Hepatocyte (in vitro differentiated cells): Measurements from ENCODE around the gene NOL12.

Experiments
- EZH2 ChIP-seq: fragments of 200-600 bp; sonication (generic); IDR thresholded peaks from 2 replicates; pipeline ENCODE4 v1.6.1; 2016; ENCODE audit warnings: antibody characterized with exemption, mild to moderate bottlenecking, borderline replicate concordance
- EZH2phosphoT487 ChIP-seq: fragments of 200-600 bp; sonication (generic); IDR thresholded peaks from one replicate; pipeline ENCODE4 v1.6.1; 2018; ENCODE audit warnings: antibody characterized with exemption, mild to moderate bottlenecking, low read depth, moderate library complexity; ENCODE audit not compliant: unreplicated experiment, severe bottlenecking
- TF ChIP-seq, protein P1 (sequence below): fragments of 200-600 bp; sonication (generic); IDR thresholded peaks from 2 replicates; pipeline ENCODE4 v1.5.1; 2016; ENCODE audit warnings: antibody characterized with exemption, mild to moderate bottlenecking; ENCODE audit not compliant: poor library complexity

DNA sequence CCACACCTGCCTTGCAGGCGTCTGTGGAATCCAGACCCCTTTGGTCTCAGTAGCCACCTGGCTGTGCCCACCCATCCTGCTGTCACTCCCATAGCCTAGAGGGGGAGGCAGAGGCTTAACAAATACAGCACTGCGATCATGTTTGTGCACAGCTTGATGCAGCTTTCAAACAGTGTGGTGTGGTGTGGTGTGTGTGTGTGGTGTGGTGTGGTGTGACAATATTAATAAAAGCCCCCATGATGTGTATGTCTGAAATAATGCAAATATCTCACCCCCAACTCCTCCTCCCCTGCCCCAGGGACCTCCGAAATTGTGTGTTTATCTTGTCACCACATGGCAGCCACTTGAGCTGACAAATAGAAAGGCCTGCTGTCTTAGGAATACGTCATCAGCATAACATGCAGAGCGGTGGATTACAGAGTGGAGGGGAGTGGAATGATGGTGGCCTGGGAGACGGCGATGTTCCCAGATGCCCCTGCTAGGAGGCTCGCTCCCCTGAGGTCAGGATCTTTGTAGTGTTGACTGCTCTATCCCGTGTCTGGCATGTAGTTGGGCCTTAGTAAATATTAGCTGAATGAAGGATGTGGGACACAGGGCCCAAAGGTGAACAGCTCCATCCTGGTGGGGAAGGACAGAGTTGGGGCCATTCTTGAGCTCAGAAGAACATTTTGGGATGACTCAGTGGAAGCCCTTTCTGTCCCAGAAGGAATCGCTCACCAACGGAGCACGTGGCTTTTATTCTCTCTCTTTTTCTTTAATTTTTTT lies 24.8 kb upstream of the NOL12 start:
- TF ChIP-seq, protein P1, sequence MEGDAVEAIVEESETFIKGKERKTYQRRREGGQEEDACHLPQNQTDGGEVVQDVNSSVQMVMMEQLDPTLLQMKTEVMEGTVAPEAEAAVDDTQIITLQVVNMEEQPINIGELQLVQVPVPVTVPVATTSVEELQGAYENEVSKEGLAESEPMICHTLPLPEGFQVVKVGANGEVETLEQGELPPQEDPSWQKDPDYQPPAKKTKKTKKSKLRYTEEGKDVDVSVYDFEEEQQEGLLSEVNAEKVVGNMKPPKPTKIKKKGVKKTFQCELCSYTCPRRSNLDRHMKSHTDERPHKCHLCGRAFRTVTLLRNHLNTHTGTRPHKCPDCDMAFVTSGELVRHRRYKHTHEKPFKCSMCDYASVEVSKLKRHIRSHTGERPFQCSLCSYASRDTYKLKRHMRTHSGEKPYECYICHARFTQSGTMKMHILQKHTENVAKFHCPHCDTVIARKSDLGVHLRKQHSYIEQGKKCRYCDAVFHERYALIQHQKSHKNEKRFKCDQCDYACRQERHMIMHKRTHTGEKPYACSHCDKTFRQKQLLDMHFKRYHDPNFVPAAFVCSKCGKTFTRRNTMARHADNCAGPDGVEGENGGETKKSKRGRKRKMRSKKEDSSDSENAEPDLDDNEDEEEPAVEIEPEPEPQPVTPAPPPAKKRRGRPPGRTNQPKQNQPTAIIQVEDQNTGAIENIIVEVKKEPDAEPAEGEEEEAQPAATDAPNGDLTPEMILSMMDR: peak; percentile 45
- TF ChIP-seq EZH2phosphoT487: no peak
- no peak for TF ChIP-seq EZH2
